GM20000 (cell line): ENCODE results near the gene AFAP1L2.

Experiments
- DNase-seq: peaks from one replicate; pipeline ENCODE4 v3.0.0; 2012; ENCODE audit warnings: low spot score
- TF ChIP-seq, protein P1 (sequence below): IDR thresholded peaks from 2 replicates; pipeline ENCODE4 v1.5.1; 2012; ENCODE audit warnings: mild to moderate bottlenecking, control low read depth; ENCODE audit errors: extremely low read depth, missing control alignments

The AFAP1L2 gene

DNA sequence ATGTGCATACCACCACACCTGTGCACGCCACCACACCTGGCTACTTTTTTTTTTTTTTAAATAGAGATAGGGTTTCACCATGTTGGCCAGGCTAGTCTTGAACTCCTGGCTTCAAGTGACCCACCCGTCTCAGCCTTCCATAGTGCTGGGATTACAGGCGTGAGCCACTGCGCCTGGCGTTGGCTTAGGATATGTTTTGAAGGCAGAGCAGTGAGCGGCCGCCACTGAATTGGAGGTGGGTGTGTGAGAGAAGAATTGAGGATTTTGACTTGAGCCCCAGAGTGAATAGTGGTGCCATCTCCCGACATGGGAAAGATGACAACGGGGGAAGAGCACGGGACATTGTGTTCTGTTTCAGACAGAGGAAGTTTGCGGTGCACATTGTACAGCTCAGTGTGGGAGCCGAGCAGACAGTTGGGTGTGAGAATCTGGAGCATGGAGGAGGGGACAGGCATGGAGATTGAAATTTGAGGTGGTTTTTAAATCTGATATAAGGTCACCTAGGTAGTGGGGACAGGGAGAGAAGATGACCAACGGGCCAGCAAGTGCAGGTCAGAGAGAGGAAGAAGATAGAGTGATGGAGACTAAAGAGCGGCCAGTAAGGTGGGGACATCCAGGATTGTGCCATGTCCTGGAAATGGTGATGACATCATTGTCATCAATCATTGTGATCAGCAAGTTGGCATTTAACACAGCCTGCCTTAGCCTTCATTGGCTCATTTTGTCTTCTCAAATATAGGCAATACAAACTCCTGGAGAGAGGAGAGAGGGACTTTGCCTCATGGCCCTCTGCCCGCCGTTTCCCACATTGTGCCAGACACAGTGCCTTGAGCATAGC is 129.5 kb downstream of the AFAP1L2 start:
- TF ChIP-seq, protein P1, sequence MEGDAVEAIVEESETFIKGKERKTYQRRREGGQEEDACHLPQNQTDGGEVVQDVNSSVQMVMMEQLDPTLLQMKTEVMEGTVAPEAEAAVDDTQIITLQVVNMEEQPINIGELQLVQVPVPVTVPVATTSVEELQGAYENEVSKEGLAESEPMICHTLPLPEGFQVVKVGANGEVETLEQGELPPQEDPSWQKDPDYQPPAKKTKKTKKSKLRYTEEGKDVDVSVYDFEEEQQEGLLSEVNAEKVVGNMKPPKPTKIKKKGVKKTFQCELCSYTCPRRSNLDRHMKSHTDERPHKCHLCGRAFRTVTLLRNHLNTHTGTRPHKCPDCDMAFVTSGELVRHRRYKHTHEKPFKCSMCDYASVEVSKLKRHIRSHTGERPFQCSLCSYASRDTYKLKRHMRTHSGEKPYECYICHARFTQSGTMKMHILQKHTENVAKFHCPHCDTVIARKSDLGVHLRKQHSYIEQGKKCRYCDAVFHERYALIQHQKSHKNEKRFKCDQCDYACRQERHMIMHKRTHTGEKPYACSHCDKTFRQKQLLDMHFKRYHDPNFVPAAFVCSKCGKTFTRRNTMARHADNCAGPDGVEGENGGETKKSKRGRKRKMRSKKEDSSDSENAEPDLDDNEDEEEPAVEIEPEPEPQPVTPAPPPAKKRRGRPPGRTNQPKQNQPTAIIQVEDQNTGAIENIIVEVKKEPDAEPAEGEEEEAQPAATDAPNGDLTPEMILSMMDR, result no peak
- no peak for DNase-seq

DNA sequence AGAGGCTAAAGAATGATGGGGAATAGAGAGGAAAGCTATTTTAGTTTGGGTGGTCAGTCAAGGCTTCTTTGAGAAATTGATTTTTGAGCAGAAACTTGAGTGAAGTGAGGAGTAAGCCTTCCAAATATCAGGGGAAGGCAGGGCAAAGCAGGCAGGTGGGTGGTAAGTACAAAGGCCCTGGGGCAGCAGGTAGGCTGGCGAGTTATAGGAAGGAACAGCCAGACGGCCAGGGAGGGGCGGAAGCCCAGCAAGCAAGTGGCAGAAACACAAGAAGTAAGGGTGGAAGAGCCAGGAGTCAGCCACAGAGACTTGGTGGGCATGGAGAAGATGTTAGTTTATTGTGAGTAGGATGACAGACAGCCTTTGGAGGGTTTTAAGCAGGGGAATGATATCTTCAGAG is 130.4 kb downstream of the AFAP1L2 start:
- TF ChIP-seq, protein P1, result no peak
- DNase-seq, result no peak

DNA sequence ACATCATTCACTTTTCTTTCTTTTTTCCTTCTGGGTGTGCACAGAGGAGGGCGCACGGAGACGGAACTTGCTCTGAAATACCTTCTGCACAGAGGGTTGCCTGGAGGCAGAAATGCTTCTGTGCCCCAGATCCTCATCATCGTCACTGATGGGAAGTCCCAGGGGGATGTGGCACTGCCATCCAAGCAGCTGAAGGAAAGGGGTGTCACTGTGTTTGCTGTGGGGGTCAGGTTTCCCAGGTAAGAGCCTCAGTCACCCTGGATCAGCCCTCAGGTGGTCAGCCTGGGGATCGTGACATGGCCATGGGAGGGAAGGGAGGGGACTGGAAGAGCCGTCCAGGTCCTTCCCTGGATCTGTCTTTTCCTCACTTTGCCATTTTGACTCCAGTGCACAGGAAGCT is 131.6 kb downstream of the AFAP1L2 start:
- TF ChIP-seq, protein P1, result no peak
- no peak for DNase-seq

DNA sequence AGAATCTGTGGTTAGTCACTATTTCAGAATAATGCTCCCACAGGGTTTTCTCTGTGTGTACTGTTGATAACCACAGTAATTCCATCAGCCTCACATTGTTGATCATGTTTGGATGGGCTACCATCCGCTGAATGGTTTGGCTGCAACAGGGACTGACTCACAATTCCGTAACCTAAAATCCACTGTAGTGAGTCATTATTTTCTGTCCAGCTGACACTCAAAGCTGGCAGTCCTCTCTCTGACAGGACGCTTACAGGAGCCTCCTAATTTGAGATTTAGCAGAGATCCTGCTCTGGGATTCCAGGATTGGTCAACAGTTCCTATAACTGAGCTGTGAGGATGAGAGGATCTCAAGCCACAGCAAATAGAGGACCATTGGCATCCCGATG is 132.5 kb downstream of the AFAP1L2 start:
- TF ChIP-seq, protein P1, result no peak

DNA sequence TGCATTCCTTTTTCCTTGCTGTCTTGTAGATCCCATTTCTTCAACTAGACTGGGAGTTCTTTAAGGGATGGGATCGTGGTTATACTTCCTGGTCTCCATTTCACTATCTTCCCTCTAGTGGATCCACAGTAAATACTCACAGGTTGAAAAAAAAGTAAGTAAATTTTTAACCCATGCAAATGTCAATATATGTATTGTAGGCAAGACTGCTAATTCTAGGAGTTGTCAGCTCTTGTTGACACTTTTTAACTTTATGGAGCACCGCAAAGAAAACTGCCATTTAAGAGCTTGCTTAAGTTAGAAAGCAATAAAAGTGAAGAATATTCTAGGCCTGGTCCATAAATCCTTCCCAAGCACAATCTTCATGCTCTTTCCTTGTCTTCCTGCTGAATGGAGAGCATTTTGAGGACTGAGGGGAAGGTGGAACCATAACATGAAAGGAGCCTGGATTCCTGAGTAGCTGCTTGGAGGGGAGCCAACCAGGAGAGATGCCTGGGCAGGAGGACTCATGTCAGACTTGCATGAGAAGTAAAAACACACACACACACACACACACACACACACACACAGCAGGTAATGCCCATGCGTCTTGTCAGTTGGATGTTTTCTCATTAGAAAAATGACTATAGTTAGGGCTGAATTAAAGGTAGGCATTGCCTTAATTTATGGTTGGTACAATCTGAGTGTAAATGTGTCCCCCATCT is 133.1 kb downstream of the AFAP1L2 start:
- no peak for DNase-seq
- TF ChIP-seq, protein P1, result no peak

More for the DNA sequence above, 132.5 kb downstream of the AFAP1L2 start:
- no peak for DNase-seq

DNA sequence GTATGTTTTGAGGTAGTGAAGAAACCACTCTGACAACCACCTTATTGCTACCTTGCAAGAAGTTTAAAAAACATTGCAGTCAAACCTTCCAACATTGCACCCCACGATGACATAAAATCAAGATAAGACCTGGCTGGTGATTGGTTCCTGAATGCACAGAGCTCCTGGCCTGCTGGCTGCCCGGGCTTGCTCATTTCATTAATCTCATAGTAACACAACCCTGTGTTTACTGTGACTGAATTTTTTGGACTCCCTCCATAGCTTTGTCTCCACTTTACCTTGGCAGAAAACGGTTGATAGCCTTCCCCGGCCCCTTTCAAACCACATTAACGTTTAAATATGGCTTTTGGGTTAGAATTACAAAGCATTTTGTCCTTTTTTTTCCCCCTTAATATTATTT is 137.8 kb downstream of the AFAP1L2 start:
- DNase-seq, result no peak
- TF ChIP-seq, protein P1, result no peak

DNA sequence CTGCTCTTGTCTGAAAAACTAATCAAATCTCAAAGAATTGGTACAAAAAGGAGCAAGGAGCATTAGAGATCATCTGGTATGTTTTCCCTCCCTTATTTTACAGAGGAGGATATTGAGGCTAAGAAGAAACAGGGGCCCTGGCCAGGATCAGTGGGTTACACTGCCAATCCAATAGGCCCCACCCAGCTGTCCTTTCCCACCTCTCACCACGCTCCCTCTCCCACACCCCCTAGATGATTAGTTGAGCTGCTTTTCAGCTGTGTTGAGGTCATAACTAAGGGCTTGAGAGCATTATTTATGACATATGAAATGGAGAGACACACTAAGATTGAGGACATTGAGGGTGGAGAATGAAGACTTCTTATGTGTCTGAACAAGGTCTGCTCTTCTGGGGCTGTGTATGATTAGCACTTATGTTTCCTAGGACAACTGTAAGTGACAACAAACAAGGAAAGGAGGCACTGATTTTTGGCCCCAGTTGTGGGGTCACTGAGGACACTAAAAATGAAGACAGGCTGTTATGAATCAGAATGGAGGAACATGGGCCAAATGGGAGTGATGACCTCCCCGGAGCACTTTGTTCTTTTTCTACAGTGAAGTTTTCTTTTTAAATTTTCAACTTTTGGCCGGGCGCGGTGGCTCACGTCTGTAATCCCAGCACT is 138.8 kb downstream of the AFAP1L2 start:
- DNase-seq, result no peak
- TF ChIP-seq, protein P1, result no peak
